OCI-LY7 (cell line): ENCODE results near the gene JAZF1. TPM values are rescaled to one million over a fixed set of nuclear protein-coding genes. Genes with fewer than 3 reads are reported as not detected.

Experiments
- BruUV-seq: library from RNA; stranded (reverse); fragments of 400-500 nt; replicated peaks from 2 replicates; lab custom pipeline; 2021; lab: Mats Ljungman, UMichigan
- CTCF ChIA-PET: fragments of 300-600 bp; sonication (Branson Sonifier 250); formaldehyde crosslinking; loops from one replicate; lab custom pipeline; 2022; ENCODE audit warnings: antibody characterized with exemption; ENCODE audit not compliant: unreplicated experiment; lab: Charles Lee
- POLR2A ChIA-PET: fragments of 300-600 bp; sonication (Branson Sonifier 250); formaldehyde crosslinking; loops from one replicate; lab custom pipeline; 2022; ENCODE audit warnings: antibody characterized with exemption; lab: Charles Lee
- DNase-seq: peaks from one replicate; pipeline ENCODE4 v3.0.0-alpha.2; 2015; ENCODE audit warnings: low spot score
- H2AFZ ChIP-seq: fragments of 200-600 bp; sonication (generic), shearing (Covaris generic); 2 replicates; pipeline ENCODE4 v1.6.1; 2014; ENCODE audit warnings: mild to moderate bottlenecking, antibody characterized with exemption, low read length, moderate library complexity
- H3K27ac ChIP-seq: fragments of 200-600 bp; sonication (generic); 2 replicates; pipeline ENCODE4 v1.5.1; 2014; ENCODE audit warnings: mixed run types, low read depth, mild to moderate bottlenecking, moderate library complexity, low read length, inconsistent platforms; ENCODE audit not compliant: poor library complexity, severe bottlenecking
- H3K36me3 ChIP-seq: fragments of 200-600 bp; sonication (generic); 2 replicates; pipeline ENCODE4 v1.6.1; 2014; ENCODE audit warnings: mild to moderate bottlenecking, antibody characterized with exemption, low read length, moderate library complexity, mixed read lengths; ENCODE audit not compliant: insufficient read depth
- H3K4me1 ChIP-seq: fragments of 200-600 bp; sonication (generic); 2 replicates; pipeline ENCODE4 v1.5.1; 2014; ENCODE audit warnings: mild to moderate bottlenecking, low read length; ENCODE audit not compliant: insufficient read depth, poor library complexity, severe bottlenecking
- H3K4me2 ChIP-seq: fragments of 200-600 bp; sonication (generic); 2 replicates; pipeline ENCODE4 v1.6.1; 2014; ENCODE audit warnings: mild to moderate bottlenecking, low read length
- H3K4me3 ChIP-seq: fragments of 200-600 bp; sonication (generic); 2 replicates; pipeline ENCODE4 v1.5.1; 2014; ENCODE audit warnings: mild to moderate bottlenecking, low read depth, low read length; ENCODE audit not compliant: poor library complexity, severe bottlenecking
- H3K79me2 ChIP-seq: fragments of 200-600 bp; sonication (generic); 2 replicates; pipeline ENCODE4 v1.6.1; 2016; ENCODE audit warnings: low read depth, mild to moderate bottlenecking, low read length, moderate library complexity, mixed read lengths; ENCODE audit not compliant: insufficient read depth
- H3K9me2 ChIP-seq: fragments of 200-600 bp; sonication (generic); 2 replicates; pipeline ENCODE4 v1.6.1; 2016; ENCODE audit warnings: mild to moderate bottlenecking, low read length, mixed read lengths; ENCODE audit not compliant: insufficient read depth
- H3K9me3 ChIP-seq: fragments of 200-600 bp; sonication (generic); 2 replicates; pipeline ENCODE4 v1.6.1; 2014; ENCODE audit warnings: mild to moderate bottlenecking, mixed run types, low read length, mixed read lengths
- H4K20me1 ChIP-seq: fragments of 200-600 bp; sonication (generic); 2 replicates; pipeline ENCODE4 v1.6.1; 2014; ENCODE audit warnings: mild to moderate bottlenecking, antibody characterized with exemption, low read length, moderate library complexity, mixed read lengths; ENCODE audit not compliant: insufficient read depth
- CTCF ChIP-seq: fragments of 200-600 bp; sonication (generic); conservative IDR thresholded peaks from 2 replicates; pipeline ENCODE4 v1.5.1; 2014; ENCODE audit warnings: mild to moderate bottlenecking, antibody characterized with exemption, low read length, moderate library complexity, mixed read lengths
- EZH2phosphoT487 ChIP-seq: fragments of 200-600 bp; sonication (generic); IDR thresholded peaks from 2 replicates; pipeline ENCODE4 v1.6.1; 2018; ENCODE audit warnings: low read depth, borderline replicate concordance, mild to moderate bottlenecking, mixed run types, antibody characterized with exemption, low read length, moderate library complexity, mixed read lengths
- intact Hi-C: fragments of 100-400 bp; cut with micrococcal nuclease; formaldehyde crosslinking; loops from one replicate; pipeline ENCODE4 v1.10.0; 2022; ENCODE audit not compliant: unreplicated experiment
- total RNA-seq, 2 experiments: library from RNA; depleted of rRNA in 1 of 2; stranded (reverse); fragments of >200 nt in 1 of 2; shearing (Covaris generic) in 1 of 2; gene quantifications; 2 replicates each; pipeline ENCODE4 v1.2.3, GENCODE V29; 2014 to 2022

Gene JAZF1
- total RNA-seq, 2 experiments from 2014 or later, result 6.3 to 25.0 TPM

GRCh38 chr7:28224172-28224571 is 43.6 kb upstream of the JAZF1 start:
- DNase-seq, result no peak
- BruUV-seq, result no TSS peak
- intact Hi-C loops, result no loop called here
- H3K4me1 ChIP-seq, result no peaks in the 10 kb centered on the region
- no peak overlapping the region for H3K4me3 ChIP-seq
- ChIA-PET CTCF (no interaction called here), POLR2A (no interaction called here)
- TF ChIP-seq EZH2phosphoT487 (no peak), CTCF (no peak)
- H4K20me1 ChIP-seq, result no peaks in the 10 kb centered on the region
- 0 out of 2 replicates have a peak, but pooled peaks cover 6% of the 10 kb centered on the region for H3K9me3 ChIP-seq
- no peak overlapping the region for H3K27ac ChIP-seq
- H3K36me3 ChIP-seq, result no peaks in the 10 kb centered on the region
- no peaks in the 10 kb centered on the region for H3K9me2 ChIP-seq
- no peaks in the 10 kb centered on the region for H3K79me2 ChIP-seq
- no peak overlapping the region for H3K4me2 ChIP-seq
- H2AFZ ChIP-seq, result no peak overlapping the region

- TF ChIP-seq EZH2phosphoT487, result no peak
- TF ChIP-seq CTCF, result no peak
- Histone ChIP-seq H3K4me3 (no peak overlapping the region), H3K4me2 (no peak overlapping the region), H4K20me1 (no peaks in the 10 kb centered on the region), H3K79me2 (no peaks in the 10 kb centered on the region), H3K4me1 (no peaks in the 10 kb centered on the region), H2AFZ (no peak overlapping the region), H3K9me3 (0 out of 2 replicates have a peak, but pooled peaks cover 6% of the 10 kb centered on the region), H3K36me3 (no peaks in the 10 kb centered on the region), H3K9me2 (no peaks in the 10 kb centered on the region), H3K27ac (no peak overlapping the region)
- POLR2A ChIA-PET, result no interaction called here
- CTCF ChIA-PET, result no interaction called here
- DNase-seq, result no peak
- BruUV-seq, result no TSS peak
- intact Hi-C loops, result no loop called here
Observed at GRCh38 chr7:28222636-28223035, 42.0 kb upstream of the JAZF1 start.

- Histone ChIP-seq H2AFZ (no peak overlapping the region), H3K36me3 (no peaks in the 10 kb centered on the region), H3K4me1 (no peaks in the 10 kb centered on the region), H3K9me2 (no peaks in the 10 kb centered on the region), H3K9me3 (0 out of 2 replicates have a peak, but pooled peaks cover 6% of the 10 kb centered on the region), H3K4me2 (no peak overlapping the region), H3K79me2 (no peaks in the 10 kb centered on the region), H3K4me3 (no peak overlapping the region), H3K27ac (no peak overlapping the region), H4K20me1 (no peaks in the 10 kb centered on the region)
- CTCF ChIA-PET, result no interaction called here
- BruUV-seq, result no TSS peak
- DNase-seq, result no peak
- POLR2A ChIA-PET, result interaction anchor here (1.3 to 1.7 kb wide), 3 partner anchors 12 to 37 kb away, joined by 4 to 8 read pairs (median 4); no protein-coding TSS in a partner anchor
- no peak for TF ChIP-seq EZH2phosphoT487
- TF ChIP-seq CTCF, result no peak
- intact Hi-C loops, result no loop called here
Observed at GRCh38 chr7:28219793-28220192, 39.2 kb upstream of the JAZF1 start.
